ENCODE data around the gene LAMP5. TPM values are rescaled to one million over a fixed set of nuclear protein-coding genes. Genes with fewer than 3 reads are reported as not detected.

LAMP5 gene
- total and polyA plus RNA-seq, 9 of the 15 experiments (the other 6 are each of a cell fraction or from before 2014, with no cell fraction given): not detected

GRCh38 chr20:9500121-9500520, 14.3 kb upstream of the LAMP5 start:
- Histone ChIP-seq H3K9me1 (ENCODE audit: control insufficient read depth, insufficient read depth, low read length) (no peaks in the 10 kb centered on the region), H2AFZ (ENCODE audit: low read depth, low read length) (no peak overlapping the region), H3K9me3 (replicated peaks; ENCODE audit: control insufficient read depth, insufficient read depth, low read depth, low read length) (no peaks in the 10 kb centered on the region), H3K4me1 (replicated peaks in 1 of 2; ENCODE audit: control insufficient read depth in 2 of 2, insufficient read depth in 2 of 2, low read length in 2 of 2) (no peaks in the 10 kb centered on the region), H3K9ac (ENCODE audit: insufficient read depth in 1 of 2, low read depth in 2 of 2, low read length in 2 of 2) (no peak overlapping the region), H3K4me3 (no peak overlapping the region), H4K20me1 (replicated peaks; ENCODE audit: control insufficient read depth, insufficient read depth, low read length) (no peaks in the 10 kb centered on the region), H3K27me3 (ENCODE audit: control insufficient read depth in 2 of 2, insufficient read depth in 2 of 2, low read length in 2 of 2) (no peaks in the 10 kb centered on the region), H3K4me2 (ENCODE audit: insufficient read depth, low read length) (no peak overlapping the region), H3K36me3 (ENCODE audit: control insufficient read depth, insufficient read depth, low read length) (no peaks in the 10 kb centered on the region), H3K79me2 (ENCODE audit: control insufficient read depth, insufficient read depth, low read length) (no peaks in the 10 kb centered on the region), H3K27ac (ENCODE audit: extremely low read depth, low read depth, low read length) (no peak overlapping the region)
- no peak for ATAC-seq
- BruUV-seq (replicated peaks): no TSS peak
- intact Hi-C loops (cut with micrococcal nuclease): no loop called here
- FAIRE-seq: no peak
- CTCF ChIA-PET (ENCODE audit: low intra/inter-chr PET ratio): no interaction called here
- WGBS (ENCODE audit: insufficient coverage, low coverage, missing lambda C conversion rate): 0% methylated on average over 2 of the region's 2 CpGs
- POLR2A ChIA-PET: interaction anchor here (0.7 kb wide), 1 partner anchor 15 kb away, joined by 3 read pairs; the partner anchor contains the start of gene LAMP5
- no peak for TF ChIP-seq ZFP36 (IDR thresholded peaks at IDR 0.05; ENCODE audit: low read depth, low read length, partially characterized antibody)
- in situ Hi-C loops (cut with MboI): no loop called here
- no peak for DNase-seq (ENCODE audit: extremely low read depth in 1 of 4, low spot score in 3 of 4)

- FAIRE-seq: no peak
- POLR2A ChIA-PET: no interaction called here
- TF ChIP-seq NCOA6 (IDR thresholded peaks at IDR 0.05) (no peak), KLF1 (tag; IDR thresholded peaks at IDR 0.05) (no peak), BHLHE40 (IDR thresholded peaks at IDR 0.05; ENCODE audit: low read length) (no peak), ZBTB34 (CRISPR knock-in tag; IDR thresholded peaks at IDR 0.05) (no peak), CTCFL (IDR thresholded peaks at IDR 0.05; ENCODE audit: borderline replicate concordance, insufficient read depth, low read depth, low read length, poor library complexity, severe bottlenecking) (no peak), GMEB1 (CRISPR knock-in tag; IDR thresholded peaks at IDR 0.05) (no peak), ZNF639 (CRISPR knock-in tag; conservative IDR thresholded peaks at IDR 0.05 in 1 of 2, IDR thresholded peaks at IDR 0.05 in 1 of 2) (no peak)
These were observed 12.9 kb upstream of the LAMP5 start for GRCh38 chr20:9501473-9501872.

More at GRCh38 chr20:9501473-9501872, 12.9 kb upstream of the LAMP5 start:
- 0% methylated on average over 2 of the region's 2 CpGs for WGBS (ENCODE audit: insufficient coverage, low coverage, missing lambda C conversion rate)
- Histone ChIP-seq H3K9me3 (replicated peaks; ENCODE audit: control insufficient read depth, insufficient read depth, low read depth, low read length) (no peaks in the 10 kb centered on the region), H3K4me1 (replicated peaks in 1 of 2; ENCODE audit: control insufficient read depth in 2 of 2, insufficient read depth in 2 of 2, low read length in 2 of 2) (no peaks in the 10 kb centered on the region), H2AFZ (ENCODE audit: low read depth, low read length) (no peak overlapping the region), H3K4me2 (ENCODE audit: insufficient read depth, low read length) (no peak overlapping the region), H3K9ac (ENCODE audit: insufficient read depth in 1 of 2, low read depth in 2 of 2, low read length in 2 of 2) (no peak overlapping the region), H4K20me1 (replicated peaks; ENCODE audit: control insufficient read depth, insufficient read depth, low read length) (no peaks in the 10 kb centered on the region), H3K27ac (ENCODE audit: extremely low read depth, low read depth, low read length) (no peak overlapping the region), H3K4me3 (no peak overlapping the region), H3K79me2 (ENCODE audit: control insufficient read depth, insufficient read depth, low read length) (no peaks in the 10 kb centered on the region), H3K36me3 (ENCODE audit: control insufficient read depth, insufficient read depth, low read length) (no peaks in the 10 kb centered on the region), H3K27me3 (ENCODE audit: control insufficient read depth in 2 of 2, insufficient read depth in 2 of 2, low read length in 2 of 2) (peaks cover 0 to 5% of the 10 kb centered on the region in 2 experiments; a peak in 1 of 5 replicates), H3K9me1 (ENCODE audit: control insufficient read depth, insufficient read depth, low read length) (no peaks in the 10 kb centered on the region)
- DNase-seq (ENCODE audit: extremely low read depth in 1 of 4, low spot score in 3 of 4): no peak
- intact Hi-C loops (cut with micrococcal nuclease): no loop called here
- CTCF ChIA-PET (ENCODE audit: low intra/inter-chr PET ratio): no interaction called here
- in situ Hi-C loops (cut with MboI): no loop called here
- no peak for ATAC-seq
- BruUV-seq (replicated peaks): no TSS peak

Data from K562 (cell line).